Mononuclear cell (primary cell): ENCODE results near the gene METTL8. TPM values are rescaled to one million over a fixed set of nuclear protein-coding genes. Genes with fewer than 3 reads are reported as not detected.
"Not testable (repeated sequence)": the region's sequence is repeated elsewhere in the genome, so short reads cannot be mapped to it uniquely, and the experiment has no call there.

Experiments
- H3K27me3 ChIP-seq: 2 replicates; pipeline ENCODE4 v1.6.0; 2011; ENCODE audit warnings: low read length, control low read depth; ENCODE audit not compliant: insufficient read depth
- H3K4me1 ChIP-seq: 2 replicates; pipeline ENCODE4 v1.5.1; 2011; ENCODE audit warnings: mild to moderate bottlenecking, low read length, control low read depth; ENCODE audit not compliant: insufficient read depth
- H3K4me3 ChIP-seq: 2 replicates; pipeline ENCODE4 v1.5.1; 2011; ENCODE audit warnings: mild to moderate bottlenecking, low read length, moderate library complexity
- H3K9me3 ChIP-seq: 2 replicates; pipeline ENCODE4 v1.5.1; 2011; ENCODE audit warnings: low read depth, mild to moderate bottlenecking, control low read depth, low read length
- total RNA-seq: library from RNA; depleted of rRNA; stranded (reverse); fragments of >200 nt; gene quantifications from one replicate; pipeline ENCODE4 v1.2.3, GENCODE V29; 2012

Gene METTL8
- total RNA-seq, 1 donor = 19.0 TPM

- H3K4me1 ChIP-seq = no peaks in the 10 kb centered on the region
- no peaks in the 10 kb centered on the region for H3K9me3 ChIP-seq
- H3K4me3 ChIP-seq = no peak overlapping the region
- no peaks in the 10 kb centered on the region for H3K27me3 ChIP-seq
These were observed 39.5 kb downstream of the METTL8 start for GRCh38 chr2:171394164-171394740.

DNA sequence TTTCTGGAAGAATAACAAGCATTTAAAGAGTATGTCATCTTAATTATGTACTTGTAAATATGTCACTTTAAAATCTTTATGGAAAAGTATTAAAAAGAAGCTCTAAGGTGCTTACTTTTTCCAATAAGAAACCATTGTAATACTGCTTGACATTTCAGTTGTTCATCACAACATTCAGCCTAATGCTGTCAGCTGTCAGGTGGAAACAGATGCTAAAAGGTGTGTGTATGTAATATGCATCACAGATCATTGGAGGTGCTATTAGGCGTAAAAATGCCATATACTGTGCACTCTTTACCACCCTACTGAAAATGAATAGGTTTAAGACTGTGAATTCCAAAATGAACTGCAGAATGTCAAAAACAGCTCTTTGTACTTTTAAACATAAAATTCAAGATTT is 40.3 kb downstream of the METTL8 start:
- H3K4me3 ChIP-seq = no peak overlapping the region
- no peaks in the 10 kb centered on the region for H3K27me3 ChIP-seq
- no peaks in the 10 kb centered on the region for H3K9me3 ChIP-seq
- no peaks in the 10 kb centered on the region for H3K4me1 ChIP-seq

- no peaks in the 10 kb centered on the region for H3K9me3 ChIP-seq
- no peaks in the 10 kb centered on the region for H3K27me3 ChIP-seq
- no peak overlapping the region for H3K4me3 ChIP-seq
- peaks cover 5% of the 10 kb centered on the region for H3K4me1 ChIP-seq
These were observed 42.3 kb downstream of the METTL8 start for GRCh38 chr2:171391532-171391931.

DNA sequence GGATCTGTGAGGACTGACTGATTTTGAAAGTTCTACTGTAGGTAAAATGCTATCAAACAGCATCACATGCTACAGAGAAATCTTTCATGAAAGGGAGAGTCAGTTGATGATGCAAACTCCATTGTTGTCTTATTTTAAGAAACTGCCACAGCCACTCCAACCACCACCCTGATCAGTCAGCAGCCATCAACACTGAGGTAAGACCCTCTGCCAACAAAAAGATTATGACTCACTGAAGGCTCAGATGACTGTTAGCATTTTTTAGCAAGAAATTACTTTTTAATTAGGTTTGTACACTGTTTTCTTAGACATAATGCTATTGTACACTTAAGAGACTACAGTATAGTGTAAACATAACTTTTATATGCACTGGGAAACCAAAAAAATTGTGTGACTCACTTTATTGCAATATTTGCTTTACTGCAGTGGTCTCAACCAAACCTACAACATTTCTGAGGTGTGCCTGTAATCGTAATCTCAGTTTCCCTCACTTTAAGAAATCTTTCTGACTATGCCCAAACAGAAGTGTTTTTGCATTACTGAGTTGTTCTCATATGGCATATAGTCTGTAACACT is 42.8 kb downstream of the METTL8 start:
- Histone ChIP-seq H3K9me3 (no peaks in the 10 kb centered on the region), H3K4me1 (peaks cover 5% of the 10 kb centered on the region), H3K27me3 (no peaks in the 10 kb centered on the region), H3K4me3 (no peak overlapping the region)

- H3K9me3 ChIP-seq = no peaks in the 10 kb centered on the region
- H3K4me3 ChIP-seq = no peak overlapping the region
- no peaks in the 10 kb centered on the region for H3K27me3 ChIP-seq
- peaks cover 5% of the 10 kb centered on the region for H3K4me1 ChIP-seq
These were observed 44.0 kb downstream of the METTL8 start for GRCh38 chr2:171389780-171390179.

- H3K27me3 ChIP-seq = no peaks in the 10 kb centered on the region
- no peak overlapping the region for H3K4me3 ChIP-seq
- peaks cover 5% of the 10 kb centered on the region for H3K4me1 ChIP-seq
- no peaks in the 10 kb centered on the region for H3K9me3 ChIP-seq
These were observed 44.5 kb downstream of the METTL8 start for GRCh38 chr2:171389325-171389724.

GRCh38 chr2:171387052-171387451 is 46.7 kb downstream of the METTL8 start:
- peaks cover 5% of the 10 kb centered on the region for H3K4me1 ChIP-seq
- no peaks in the 10 kb centered on the region for H3K27me3 ChIP-seq
- H3K9me3 ChIP-seq = no peaks in the 10 kb centered on the region

GRCh38 chr2:171386627-171387026 is 47.2 kb downstream of the METTL8 start:
- Histone ChIP-seq H3K9me3 (no peaks in the 10 kb centered on the region), H3K27me3 (no peaks in the 10 kb centered on the region), H3K4me1 (peaks cover 5% of the 10 kb centered on the region), H3K4me3 (no peak overlapping the region)

More at GRCh38 chr2:171387052-171387451, 46.7 kb downstream of the METTL8 start:
- H3K4me3 ChIP-seq = no peak overlapping the region

DNA sequence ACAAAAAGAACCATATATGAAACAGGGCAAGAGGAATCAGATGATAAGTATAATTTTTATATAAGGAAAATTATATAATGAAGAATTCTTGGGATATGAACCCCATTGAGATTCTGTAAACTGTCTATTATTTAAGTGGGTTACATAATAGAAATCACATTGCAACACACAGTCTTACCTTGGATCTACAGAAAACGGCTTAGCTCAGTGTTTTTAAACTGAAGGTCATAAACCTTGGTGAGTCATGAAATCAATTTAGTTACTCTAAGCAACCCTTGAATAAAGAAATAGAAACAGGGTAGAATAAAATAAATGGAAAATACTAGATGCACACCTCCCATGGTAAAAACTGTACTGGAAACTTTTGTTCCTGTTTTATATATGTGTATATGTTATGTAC is 50.7 kb downstream of the METTL8 start:
- peaks cover 5% of the 10 kb centered on the region for H3K4me1 ChIP-seq
- H3K9me3 ChIP-seq = peaks cover 7% of the 10 kb centered on the region
- no peaks in the 10 kb centered on the region for H3K27me3 ChIP-seq
- no peak overlapping the region for H3K4me3 ChIP-seq

DNA sequence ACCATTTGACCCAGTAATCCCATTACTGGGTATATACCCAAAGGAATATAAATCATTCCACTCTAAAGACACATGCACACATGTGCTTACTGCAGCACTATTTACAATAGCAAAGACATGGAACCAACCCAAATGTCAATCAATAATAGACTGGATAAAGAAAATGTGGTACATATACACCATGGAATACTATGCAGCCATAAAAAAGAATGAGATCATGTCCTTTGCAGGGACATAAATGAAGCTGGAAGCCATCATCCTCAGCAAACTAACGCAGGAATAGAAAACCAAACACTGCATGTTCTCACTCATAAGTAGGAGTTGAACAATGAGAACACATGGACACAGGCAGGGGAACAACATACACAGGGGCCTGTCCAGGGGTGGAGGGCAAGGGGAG is 51.6 kb downstream of the METTL8 start:
- not testable (repeated sequence) for H3K4me1 ChIP-seq, H3K4me3 ChIP-seq, H3K27me3 ChIP-seq
- H3K9me3 ChIP-seq = peaks cover 12% of the 10 kb centered on the region

DNA sequence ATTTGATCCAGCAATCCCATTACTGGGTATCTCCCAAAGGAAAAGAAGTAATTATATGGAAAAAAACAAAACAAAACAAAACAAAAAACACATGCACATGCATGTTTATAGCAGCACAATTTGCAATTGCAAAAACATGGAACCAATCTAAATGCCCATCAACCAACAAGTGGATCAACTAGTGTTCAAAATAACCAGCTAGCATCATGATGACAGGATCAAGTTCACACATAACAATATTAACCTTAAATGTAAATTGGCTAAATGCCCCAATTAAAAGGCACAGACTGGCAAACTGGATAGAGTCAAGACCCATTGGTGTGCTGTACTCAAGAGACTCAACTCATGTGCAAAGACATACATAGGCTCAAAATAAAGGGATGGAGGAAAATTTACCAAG is 55.9 kb downstream of the METTL8 start:
- not testable (repeated sequence) for H3K4me3 ChIP-seq, H3K27me3 ChIP-seq, H3K4me1 ChIP-seq
- peaks cover 12% of the 10 kb centered on the region for H3K9me3 ChIP-seq

GRCh38 chr2:171367692-171368091 is 66.1 kb downstream of the METTL8 start:
- Histone ChIP-seq H3K4me3 (no peak overlapping the region), H3K9me3 (peaks cover 17% of the 10 kb centered on the region), H3K27me3 (no peaks in the 10 kb centered on the region), H3K4me1 (no peaks in the 10 kb centered on the region)

GRCh38 chr2:171365778-171366177 is 68.0 kb downstream of the METTL8 start:
- Histone ChIP-seq H3K4me3 (no peak overlapping the region), H3K9me3 (peaks cover 17% of the 10 kb centered on the region), H3K4me1 (no peaks in the 10 kb centered on the region), H3K27me3 (no peaks in the 10 kb centered on the region)

DNA sequence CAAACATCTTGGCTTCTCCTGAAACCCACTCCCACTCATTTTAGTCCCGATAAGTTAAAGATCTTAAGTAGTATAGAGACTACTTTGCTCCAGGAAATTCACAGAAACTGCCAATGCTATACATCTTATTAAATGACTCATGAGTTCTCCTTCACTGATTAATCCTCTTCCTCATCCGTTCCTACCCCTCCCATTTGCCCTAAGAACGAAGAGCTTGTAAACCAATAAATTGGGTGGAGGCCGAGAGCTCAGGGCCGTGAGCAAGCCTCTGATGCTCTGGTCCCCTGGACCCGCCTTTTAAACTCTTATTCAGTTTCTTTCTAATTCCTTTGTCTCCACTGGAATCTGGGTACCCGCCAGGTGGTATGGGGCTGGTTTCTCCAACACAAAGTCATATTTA is 68.6 kb downstream of the METTL8 start:
- Histone ChIP-seq H3K4me1 (no peaks in the 10 kb centered on the region), H3K4me3 (no peak overlapping the region), H3K9me3 (peaks cover 17% of the 10 kb centered on the region), H3K27me3 (no peaks in the 10 kb centered on the region)

GRCh38 chr2:171362396-171362795 is 71.4 kb downstream of the METTL8 start:
- Histone ChIP-seq H3K4me1 (no peaks in the 10 kb centered on the region), H3K9me3 (peaks cover 15% of the 10 kb centered on the region), H3K27me3 (no peaks in the 10 kb centered on the region), H3K4me3 (no peak overlapping the region)

DNA sequence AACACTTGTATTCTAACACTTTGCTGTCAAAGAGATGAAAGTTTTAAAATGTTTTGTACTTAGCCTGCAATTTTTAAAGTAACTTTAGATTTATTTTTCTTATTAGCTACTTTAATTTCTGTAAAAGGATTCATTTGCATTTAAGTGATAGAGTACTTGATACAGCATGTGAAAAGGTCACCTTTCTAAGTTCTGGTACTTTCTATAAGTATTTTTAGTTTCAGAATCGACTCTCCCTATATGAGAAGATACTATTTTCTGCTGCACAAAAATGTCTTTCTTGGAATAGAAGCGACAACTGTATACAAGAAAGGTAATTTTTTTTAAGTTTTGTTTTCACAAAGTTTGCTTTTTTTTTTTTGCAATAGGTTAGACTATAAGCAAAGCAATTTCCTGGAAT is 72.9 kb downstream of the METTL8 start:
- no peaks in the 10 kb centered on the region for H3K27me3 ChIP-seq
- H3K4me1 ChIP-seq = no peaks in the 10 kb centered on the region
- H3K9me3 ChIP-seq = peaks cover 1% of the 10 kb centered on the region
- H3K4me3 ChIP-seq = no peak overlapping the region
